GM12864 (cell line): ENCODE measurements around the gene NEDD1.

Source experiments
- DNase-seq: peaks from one replicate; pipeline ENCODE4 v3.0.0-alpha.2; 2011; ENCODE audit warnings: low read depth
- H3K4me3 ChIP-seq: 2 replicates; pipeline ENCODE4 v1.5.1; 2011; ENCODE audit warnings: mild to moderate bottlenecking, low read depth, low read length, control low read depth
- TF ChIP-seq, protein P1 (sequence below): IDR thresholded peaks from 2 replicates; pipeline ENCODE4 v1.5.1; 2011; ENCODE audit warnings: low read depth, mild to moderate bottlenecking, moderate library complexity, low read length, control low read depth, inconsistent platforms; ENCODE audit errors: missing control alignments

NEDD1 gene

DNA sequence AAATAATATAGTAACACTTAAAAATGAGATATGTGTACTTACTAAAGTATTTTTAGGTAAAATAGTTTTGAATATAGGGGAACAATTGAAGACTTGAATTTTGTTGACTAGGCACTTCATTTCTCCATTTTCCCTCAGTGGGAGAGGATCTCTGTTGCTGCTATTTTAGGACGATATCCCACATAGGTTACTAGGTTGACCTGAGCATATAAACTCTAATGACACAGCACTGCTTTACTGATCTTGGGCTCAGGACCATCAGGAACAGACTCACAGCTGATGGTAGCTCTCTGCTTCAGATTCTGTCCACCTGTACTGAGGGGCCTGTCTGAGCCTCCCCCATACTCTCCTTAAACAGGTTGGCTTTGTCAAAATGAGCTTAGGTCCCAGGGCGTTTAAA is 5.9 kb downstream of the NEDD1 start:
- TF ChIP-seq, protein P1, sequence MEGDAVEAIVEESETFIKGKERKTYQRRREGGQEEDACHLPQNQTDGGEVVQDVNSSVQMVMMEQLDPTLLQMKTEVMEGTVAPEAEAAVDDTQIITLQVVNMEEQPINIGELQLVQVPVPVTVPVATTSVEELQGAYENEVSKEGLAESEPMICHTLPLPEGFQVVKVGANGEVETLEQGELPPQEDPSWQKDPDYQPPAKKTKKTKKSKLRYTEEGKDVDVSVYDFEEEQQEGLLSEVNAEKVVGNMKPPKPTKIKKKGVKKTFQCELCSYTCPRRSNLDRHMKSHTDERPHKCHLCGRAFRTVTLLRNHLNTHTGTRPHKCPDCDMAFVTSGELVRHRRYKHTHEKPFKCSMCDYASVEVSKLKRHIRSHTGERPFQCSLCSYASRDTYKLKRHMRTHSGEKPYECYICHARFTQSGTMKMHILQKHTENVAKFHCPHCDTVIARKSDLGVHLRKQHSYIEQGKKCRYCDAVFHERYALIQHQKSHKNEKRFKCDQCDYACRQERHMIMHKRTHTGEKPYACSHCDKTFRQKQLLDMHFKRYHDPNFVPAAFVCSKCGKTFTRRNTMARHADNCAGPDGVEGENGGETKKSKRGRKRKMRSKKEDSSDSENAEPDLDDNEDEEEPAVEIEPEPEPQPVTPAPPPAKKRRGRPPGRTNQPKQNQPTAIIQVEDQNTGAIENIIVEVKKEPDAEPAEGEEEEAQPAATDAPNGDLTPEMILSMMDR: no peak
- no peak overlapping the region for H3K4me3 ChIP-seq
- DNase-seq: no peak

- H3K4me3 ChIP-seq: no peak overlapping the region
- TF ChIP-seq, protein P1: no peak
- no peak for DNase-seq
Measured at GRCh38 chr12:96919510-96920210, 12.6 kb downstream of the NEDD1 start.

GRCh38 chr12:96948782-96949181 is 41.7 kb downstream of the NEDD1 start:
- no peak overlapping the region for H3K4me3 ChIP-seq
- TF ChIP-seq, protein P1: no peak
- no peak for DNase-seq

DNA sequence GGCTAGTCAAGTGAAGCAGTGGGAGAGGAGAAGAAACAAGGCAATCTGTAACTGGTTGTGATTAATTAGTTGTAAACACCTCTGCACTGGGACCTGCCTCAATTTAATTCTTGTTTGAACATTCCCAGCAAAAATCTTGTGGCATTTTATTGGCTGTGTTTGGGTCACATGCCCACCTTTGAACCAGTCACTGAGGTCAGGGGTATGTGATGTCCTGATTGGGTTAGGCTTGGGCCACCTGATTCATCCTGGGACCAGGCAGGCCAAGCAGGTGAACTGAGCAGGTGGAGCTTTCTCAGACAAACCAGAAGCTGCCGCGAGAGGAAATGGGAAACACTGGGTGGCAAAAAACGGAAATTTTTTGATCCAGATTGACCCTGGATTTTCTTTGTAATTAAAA is 72.5 kb downstream of the NEDD1 start:
- H3K4me3 ChIP-seq: no peak overlapping the region
- TF ChIP-seq, protein P1: no peak
- DNase-seq: no peak

DNA sequence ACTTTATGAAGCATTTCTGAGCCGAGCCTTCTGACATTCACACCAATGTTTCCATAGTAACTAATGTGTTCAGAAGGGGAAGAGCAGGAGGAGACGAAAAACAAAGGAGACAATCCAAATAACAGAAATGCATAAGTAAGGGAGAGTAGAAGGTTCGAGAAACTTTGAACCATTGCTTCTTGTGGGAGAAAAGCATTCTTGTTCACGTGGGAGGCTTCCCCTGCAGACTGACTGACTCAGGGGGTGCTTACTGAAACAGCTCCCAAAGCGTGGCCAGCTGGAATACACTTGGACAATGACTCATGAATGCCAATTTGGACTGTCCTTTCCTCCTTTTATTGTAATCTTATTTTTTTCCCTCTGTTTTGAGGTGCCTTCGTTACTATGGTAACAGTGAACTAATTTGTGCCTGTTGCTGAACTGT is 73.9 kb downstream of the NEDD1 start:
- no peak overlapping the region for H3K4me3 ChIP-seq
- no peak for DNase-seq
- TF ChIP-seq, protein P1: no peak

DNA sequence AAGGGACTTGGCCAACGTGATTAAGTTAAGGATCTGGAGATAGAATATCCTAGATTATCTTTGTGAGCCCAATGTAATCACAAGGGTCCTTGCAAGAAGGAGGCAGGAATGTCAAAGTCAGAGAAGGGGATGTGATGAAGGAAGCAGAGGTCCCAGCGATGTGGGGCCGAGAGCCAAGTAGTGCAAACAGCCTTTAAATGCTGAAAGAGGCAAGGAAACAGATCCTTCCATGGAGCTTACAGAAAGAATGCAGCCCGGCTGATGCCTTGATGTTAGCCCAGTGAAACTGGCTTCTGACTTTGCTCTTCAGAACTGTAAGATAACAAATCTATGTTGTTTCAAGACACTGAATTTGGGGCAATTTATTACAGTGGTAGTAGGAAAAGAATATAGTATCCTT is 74.9 kb downstream of the NEDD1 start:
- no peak for DNase-seq
- H3K4me3 ChIP-seq: no peak overlapping the region
- TF ChIP-seq, protein P1: no peak

GRCh38 chr12:96982671-96983070 is 75.6 kb downstream of the NEDD1 start:
- no peak for DNase-seq
- H3K4me3 ChIP-seq: no peak overlapping the region
- TF ChIP-seq, protein P1: no peak
